SK-N-MC (cell line): ENCODE data around the gene NDUFS1.
"Not testable (repeated sequence)": the region's sequence is repeated elsewhere in the genome, so short reads cannot be mapped to it uniquely, and the experiment has no call there.

ENCODE experiments used
- EZH2 ChIP-seq: fragments of 200-600 bp; sonication (generic); IDR thresholded peaks from one replicate; pipeline ENCODE4 v1.6.1; 2017; ENCODE audit warnings: antibody characterized with exemption
- FOXP2 ChIP-seq: optimal IDR thresholded peaks from 2 replicates; pipeline ENCODE3; 2011; ENCODE audit warnings: mild to moderate bottlenecking, moderate library complexity; ENCODE audit not compliant: insufficient read depth; ENCODE audit errors: extremely low read length, control extremely low read depth
- POLR2AphosphoS5 ChIP-seq: IDR thresholded peaks from 2 replicates; pipeline ENCODE4 v1.6.1; 2012; ENCODE audit warnings: mild to moderate bottlenecking, low read depth, low read length, borderline replicate concordance

DNA sequence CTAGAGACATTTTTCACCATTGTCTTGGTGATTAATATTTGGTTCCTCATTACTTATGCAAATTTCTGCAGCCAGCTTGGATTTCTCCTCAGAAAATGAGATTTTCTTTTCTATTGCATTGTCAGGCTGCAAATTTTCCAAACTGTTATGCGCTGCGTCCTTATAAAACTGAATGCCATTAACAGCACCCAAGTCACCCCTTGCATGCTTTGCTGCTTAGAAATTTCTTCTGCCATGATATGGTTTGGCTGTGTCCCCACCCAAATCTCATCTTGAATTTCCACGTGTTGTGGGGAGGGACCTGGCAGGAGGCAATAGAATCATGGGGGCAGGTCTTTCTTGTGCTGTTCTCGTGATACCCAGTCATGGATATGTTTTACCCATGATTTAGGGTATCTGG lies 9.0 kb upstream of the NDUFS1 start:
- not testable (repeated sequence) for TF ChIP-seq POLR2AphosphoS5, EZH2, FOXP2
